GM23338 (cell line): ENCODE data around the gene CACNA1D. TPM values are rescaled to one million over a fixed set of nuclear protein-coding genes. Genes with fewer than 3 reads are reported as not detected.

ENCODE experiments used
- ATAC-seq: fragments of 200-7000 bp; cut with Tn5 transposase; 3 replicates; pipeline ENCODE4 v1.9.1; 2020
- DNase-seq: peaks from one replicate; pipeline ENCODE4 v3.0.0-alpha.2; 2015; ENCODE audit warnings: low spot score
- H2AFZ ChIP-seq: fragments of 200-600 bp; sonication (generic); 2 replicates; pipeline ENCODE4 v1.8.0; 2016; ENCODE audit warnings: antibody characterized with exemption, mild to moderate bottlenecking, moderate library complexity
- H3F3A ChIP-seq: fragments of 200-600 bp; sonication (generic); replicated peaks from 2 replicates; pipeline ENCODE4 v1.8.0; 2017; ENCODE audit warnings: antibody characterized with exemption, mixed run types, low read depth
- H3K27ac ChIP-seq: fragments of 200-600 bp; sonication (generic); 2 replicates; pipeline ENCODE4 v1.6.1; 2016; ENCODE audit warnings: low read depth
- H3K27me3 ChIP-seq: fragments of 200-600 bp; sonication (generic); 2 replicates; pipeline ENCODE4 v1.8.0; 2016; ENCODE audit warnings: mild to moderate bottlenecking, mixed run types, moderate library complexity; ENCODE audit not compliant: insufficient read depth
- H3K36me3 ChIP-seq: fragments of 200-600 bp; sonication (generic); 2 replicates; pipeline ENCODE4 v1.8.0; 2016; ENCODE audit warnings: mild to moderate bottlenecking; ENCODE audit not compliant: insufficient read depth
- H3K4me1 ChIP-seq: fragments of 200-600 bp; sonication (generic); 2 replicates; pipeline ENCODE4 v1.8.0; 2016; ENCODE audit warnings: mild to moderate bottlenecking, moderate library complexity; ENCODE audit not compliant: insufficient read depth
- H3K4me2 ChIP-seq: fragments of 200-600 bp; sonication (generic); 2 replicates; pipeline ENCODE4 v1.7.1; 2017; ENCODE audit warnings: mixed run types
- H3K4me3 ChIP-seq: fragments of 200-600 bp; sonication (generic); 2 replicates; pipeline ENCODE4 v1.6.1; 2016; ENCODE audit warnings: mixed run types
- H3K79me2 ChIP-seq: fragments of 200-600 bp; sonication (generic); replicated peaks from 2 replicates; pipeline ENCODE4 v1.8.0; 2017; ENCODE audit warnings: mild to moderate bottlenecking; ENCODE audit not compliant: insufficient read depth
- H3K9me2 ChIP-seq: fragments of 200-600 bp; sonication (generic); 2 replicates; pipeline ENCODE4 v1.8.0; 2017; ENCODE audit not compliant: insufficient read depth
- H4K20me1 ChIP-seq: fragments of 200-600 bp; sonication (generic); replicated peaks from 2 replicates; pipeline ENCODE4 v1.8.0; 2017; ENCODE audit warnings: mild to moderate bottlenecking; ENCODE audit not compliant: insufficient read depth
- H3K27ac Mint-ChIP-seq: 2 replicates; pipeline ENCODE4 v1.8.0; 2020; ENCODE audit warnings: inconsistent platforms, mild to moderate bottlenecking, moderate library complexity, mixed read lengths
- H3K27me3 Mint-ChIP-seq: 3 replicates; pipeline ENCODE4 v1.8.0; 2022; ENCODE audit warnings: low read depth, mild to moderate bottlenecking, moderate library complexity, mixed read lengths, inconsistent platforms; ENCODE audit not compliant: insufficient read depth, poor library complexity
- H3K36me3 Mint-ChIP-seq: 3 replicates; pipeline ENCODE4 v1.8.0; 2021; ENCODE audit warnings: low read depth, mild to moderate bottlenecking, inconsistent platforms, moderate library complexity, mixed read lengths
- H3K4me1 Mint-ChIP-seq: 3 replicates; pipeline ENCODE4 v1.8.0; 2020; ENCODE audit warnings: mild to moderate bottlenecking, inconsistent platforms, mixed read lengths
- H3K4me3 Mint-ChIP-seq: 3 replicates; pipeline ENCODE4 v1.8.0; 2021; ENCODE audit warnings: moderate library complexity, mild to moderate bottlenecking, inconsistent platforms, mixed read lengths
- H3K9me3 Mint-ChIP-seq: 3 replicates; pipeline ENCODE4 v1.8.0; 2020; ENCODE audit warnings: moderate library complexity, mild to moderate bottlenecking, inconsistent platforms, mixed read lengths
- CREB1 ChIP-seq: fragments of 250-450 bp; sonication (Bioruptor Pico); IDR thresholded peaks from 2 replicates; pipeline ENCODE4 v1.5.0; 2020; ENCODE audit warnings: low read depth, mild to moderate bottlenecking, moderate library complexity
- CTCF ChIP-seq, 2 experiments: fragments of 200-600 bp in 1 of 2; sonication (generic) in 1 of 2; conservative IDR thresholded peaks; 2 replicates each; pipeline versions ENCODE4 v1.5.1 to v1.6.1; 2016 to 2017; ENCODE audit warnings: antibody characterized with exemption in 2 of 2, low read depth in 2 of 2, mild to moderate bottlenecking in 2 of 2, moderate library complexity in 1 of 2
- ETS1 ChIP-seq: IDR thresholded peaks from 2 replicates; pipeline ENCODE4 v1.6.1; 2016; ENCODE audit warnings: antibody characterized with exemption
- EZH2 ChIP-seq: fragments of 200-600 bp; sonication (generic); IDR thresholded peaks from one replicate; pipeline ENCODE4 v1.8.0; 2017; ENCODE audit warnings: antibody characterized with exemption, mild to moderate bottlenecking, low read depth; ENCODE audit not compliant: unreplicated experiment
- EZH2phosphoT487 ChIP-seq: fragments of 200-600 bp; sonication (generic); IDR thresholded peaks from one replicate; pipeline ENCODE4 v1.8.1; 2018; ENCODE audit warnings: antibody characterized with exemption; ENCODE audit not compliant: unreplicated experiment
- JUNB ChIP-seq: IDR thresholded peaks from one replicate; pipeline ENCODE4 v1.6.1; 2016; ENCODE audit warnings: antibody characterized with exemption; ENCODE audit not compliant: unreplicated experiment
- NANOG ChIP-seq: IDR thresholded peaks from 2 replicates; pipeline ENCODE4 v1.6.1; 2016; ENCODE audit warnings: antibody characterized with exemption, borderline replicate concordance
- POLR2AphosphoS5 ChIP-seq: IDR thresholded peaks from 2 replicates; pipeline ENCODE4 v1.6.1; 2016; ENCODE audit warnings: antibody characterized with exemption, low read depth
- REST ChIP-seq: IDR thresholded peaks from one replicate; pipeline ENCODE4 v1.6.1; 2018; ENCODE audit warnings: antibody characterized with exemption; ENCODE audit not compliant: unreplicated experiment
- STAT1 ChIP-seq: IDR thresholded peaks from one replicate; pipeline ENCODE4 v1.6.1; 2016; ENCODE audit warnings: antibody characterized with exemption; ENCODE audit not compliant: unreplicated experiment
- ZNF114 ChIP-seq: fragments of 250-450 bp; sonication (Bioruptor Pico); IDR thresholded peaks from 2 replicates; pipeline ENCODE4 v1.5.0; 2020; ENCODE audit warnings: mild to moderate bottlenecking, moderate library complexity
- ZNF331 ChIP-seq: fragments of 250-450 bp; sonication (Bioruptor Pico); IDR thresholded peaks from 2 replicates; pipeline ENCODE4 v1.5.0; 2020; ENCODE audit warnings: low read depth, mild to moderate bottlenecking, moderate library complexity
- ZNF462 ChIP-seq: fragments of 250-450 bp; sonication (Bioruptor Pico); IDR thresholded peaks from 2 replicates; pipeline ENCODE4 v1.5.0; 2020; ENCODE audit warnings: mild to moderate bottlenecking, moderate library complexity
- polyA plus RNA-seq: library from polyadenylated mRNA; unstranded; fragments of >200 nt; fragmentation: Nextera tagmentation; extraction: Ambion mirVana; gene quantifications from 2 replicates; pipeline ENCODE4 v1.2.1, GENCODE V29; 2016
- total RNA-seq: library from RNA; depleted of rRNA; stranded (reverse); fragments of >200 nt; shearing (Covaris generic); gene quantifications from 2 replicates; pipeline ENCODE4 v1.2.3, GENCODE V29; 2014

Gene CACNA1D
- total and polyA plus RNA-seq, 2 experiments from 2014 or later: 1.7 to 1.8 TPM

GRCh38 chr3:53566461-53567145 is 72.2 kb downstream of the CACNA1D start:
- Histone ChIP-seq H3K4me2 (no peak overlapping the region), H2AFZ (no peak overlapping the region), H3K9me2 (peaks cover 4% of the 10 kb centered on the region), H3K4me3 (no peak overlapping the region), H3K79me2 (no peaks in the 10 kb centered on the region), H3K27ac (no peak overlapping the region), H3K27me3 (no peaks in the 10 kb centered on the region), H3K4me1 (0 out of 2 replicates have a peak, but pooled peaks cover 5% of the 10 kb centered on the region), H3K36me3 (no peaks in the 10 kb centered on the region), H4K20me1 (no peaks in the 10 kb centered on the region), H3F3A (no peaks in the 10 kb centered on the region)
- TF ChIP-seq ZNF114 (CRISPR knock-in tag) (no peak), ETS1 (no peak), EZH2 (no peak), JUNB (no peak), REST (no peak), CTCF (conservative IDR thresholded peaks at IDR 0.05; ENCODE audit: low read depth in 2 of 2) (no peak), ZNF462 (CRISPR knock-in tag) (no peak), CREB1 (CRISPR knock-in tag) (no peak), ZNF331 (CRISPR knock-in tag) (no peak), POLR2AphosphoS5 (no peak), STAT1 (no peak), EZH2phosphoT487 (no peak), NANOG (no peak)
- ATAC-seq: peak; percentile 81
- Mint-ChIP-seq H3K4me1 (peaks cover 14% of the 10 kb centered on the region), H3K36me3 (no peaks in the 10 kb centered on the region), H3K27ac (no peak overlapping the region), H3K27me3 (no peaks in the 10 kb centered on the region), H3K9me3 (no peaks in the 10 kb centered on the region), H3K4me3 (no peak overlapping the region)
- no peak for DNase-seq
